ENCODE data around the gene TMOD2. TPM values are rescaled to one million over a fixed set of nuclear protein-coding genes. Genes with fewer than 3 reads are reported as not detected.

Gene TMOD2
- polyA plus RNA-seq, 3 donors = 5.8 to 12.7 (median 6.2) TPM

DNA sequence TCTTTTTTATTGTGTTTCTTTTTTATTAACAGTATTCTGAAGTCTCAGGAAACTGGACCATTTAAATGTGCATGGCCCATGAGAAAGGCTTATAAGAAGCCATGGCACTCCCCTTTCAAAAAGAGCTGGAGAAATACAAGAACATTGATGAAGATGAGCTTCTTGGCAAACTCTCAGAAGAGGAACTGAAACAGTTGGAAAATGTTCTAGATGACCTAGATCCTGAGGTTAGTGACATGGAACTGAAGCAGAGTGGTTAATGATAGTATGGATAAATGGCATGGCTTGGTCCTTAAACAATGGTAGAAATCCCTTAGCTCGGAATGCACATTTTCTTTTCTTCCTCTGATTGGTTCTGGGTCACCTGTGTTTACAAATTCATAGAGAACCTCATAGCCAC, 14.9 kb downstream of the TMOD2 start:
- H3K4me3 Mint-ChIP-seq = no peak overlapping the region
- Histone ChIP-seq H3K4me1 (ENCODE audit: control insufficient read depth in 1 of 2, insufficient read depth in 2 of 2, low read length in 2 of 2) (peaks cover 17 to 23% of the 10 kb centered on the region in 2 donors), H3K79me2 (ENCODE audit: insufficient read depth, low read length) (peaks cover 19% of the 10 kb centered on the region), H3K9ac (ENCODE audit: insufficient read depth, low read length, poor library complexity, severe bottlenecking) (no peak overlapping the region), H3K36me3 (replicated peaks in 1 of 2; ENCODE audit: control insufficient read depth in 1 of 2, insufficient read depth in 2 of 2, low read length in 2 of 2) (peaks cover 19 to 36% of the 10 kb centered on the region in 2 donors), H3K9me3 (replicated peaks in 1 of 2; ENCODE audit: control insufficient read depth in 1 of 2, insufficient read depth in 1 of 2, low read length in 2 of 2) (no peaks in the 10 kb centered on the region), H3K4me2 (replicated peaks; ENCODE audit: extremely low read depth, low read length, poor library complexity, severe bottlenecking) (no peak overlapping the region), H3K4me3 (replicated peaks in 1 of 3; ENCODE audit: low read depth in 2 of 3, low read length in 3 of 3) (no peak overlapping the region), H3K27ac (ENCODE audit: low read depth in 1 of 2, low read length in 2 of 2) (no peak overlapping the region), H4K20me1 (ENCODE audit: insufficient read depth, low read length) (peaks cover 57% of the 10 kb centered on the region), H2AFZ (ENCODE audit: insufficient read depth, low read depth, low read length, poor library complexity, severe bottlenecking) (no peak overlapping the region), H3K27me3 (ENCODE audit: control insufficient read depth in 2 of 2, insufficient read depth in 2 of 2, low read length in 2 of 2) (no peaks in the 10 kb centered on the region)
- intact Hi-C loops (cut with micrococcal nuclease) = loop anchor here in 1 of 2 donors (10.0 kb wide), 1 partner anchor 52 kb away; no protein-coding TSS in a partner anchor
- TF ChIP-seq, protein P1, sequence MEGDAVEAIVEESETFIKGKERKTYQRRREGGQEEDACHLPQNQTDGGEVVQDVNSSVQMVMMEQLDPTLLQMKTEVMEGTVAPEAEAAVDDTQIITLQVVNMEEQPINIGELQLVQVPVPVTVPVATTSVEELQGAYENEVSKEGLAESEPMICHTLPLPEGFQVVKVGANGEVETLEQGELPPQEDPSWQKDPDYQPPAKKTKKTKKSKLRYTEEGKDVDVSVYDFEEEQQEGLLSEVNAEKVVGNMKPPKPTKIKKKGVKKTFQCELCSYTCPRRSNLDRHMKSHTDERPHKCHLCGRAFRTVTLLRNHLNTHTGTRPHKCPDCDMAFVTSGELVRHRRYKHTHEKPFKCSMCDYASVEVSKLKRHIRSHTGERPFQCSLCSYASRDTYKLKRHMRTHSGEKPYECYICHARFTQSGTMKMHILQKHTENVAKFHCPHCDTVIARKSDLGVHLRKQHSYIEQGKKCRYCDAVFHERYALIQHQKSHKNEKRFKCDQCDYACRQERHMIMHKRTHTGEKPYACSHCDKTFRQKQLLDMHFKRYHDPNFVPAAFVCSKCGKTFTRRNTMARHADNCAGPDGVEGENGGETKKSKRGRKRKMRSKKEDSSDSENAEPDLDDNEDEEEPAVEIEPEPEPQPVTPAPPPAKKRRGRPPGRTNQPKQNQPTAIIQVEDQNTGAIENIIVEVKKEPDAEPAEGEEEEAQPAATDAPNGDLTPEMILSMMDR (IDR thresholded peaks at IDR 0.05) = no peak
- H3K4me1 Mint-ChIP-seq = peaks cover 22% of the 10 kb centered on the region
- no peak overlapping the region for H3K27ac Mint-ChIP-seq
- peaks cover 0 to 2% (median 0%) of the 10 kb centered on the region in 7 donors for H3K9me3 Mint-ChIP-seq
- WGBS (ENCODE audit: insufficient coverage) = no CpG with 5 or more reads among the region's 1 CpG
- peak in 2 of 3 donors; percentile 12 to 13 for DNase-seq
- H3K27me3 Mint-ChIP-seq (ENCODE audit: low read depth in 3 of 3) = no peaks in the 10 kb centered on the region
- peaks cover 41 to 42% of the 10 kb centered on the region in 2 donors for H3K36me3 Mint-ChIP-seq

DNA sequence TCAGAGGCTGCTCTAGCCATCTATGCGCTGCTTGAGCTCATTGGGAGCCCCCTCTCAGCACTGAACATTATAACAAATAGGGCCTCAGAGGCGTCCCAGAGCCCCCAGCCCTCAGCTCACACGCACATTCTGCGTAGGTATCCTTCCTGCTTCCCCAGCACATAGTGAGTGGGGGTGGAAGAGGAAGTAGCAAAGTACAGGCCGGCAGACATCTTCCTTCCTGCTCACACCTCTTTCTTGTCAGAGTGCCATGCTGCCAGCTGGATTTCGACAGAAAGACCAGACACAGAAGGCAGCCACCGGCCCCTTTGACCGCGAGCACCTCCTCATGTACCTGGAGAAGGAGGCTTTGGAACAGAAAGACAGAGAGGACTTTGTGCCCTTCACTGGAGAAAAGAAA, 16.6 kb downstream of the TMOD2 start:
- H3K27ac ChIP-seq (ENCODE audit: low read depth in 1 of 2, low read length in 2 of 2) = peak overlapping the region in 1 of 2 donors; percentile 51
- Mint-ChIP-seq H3K36me3 (peaks cover 58 to 59% of the 10 kb centered on the region in 2 donors), H3K9me3 (peaks cover 0 to 2% (median 0%) of the 10 kb centered on the region in 7 donors), H3K4me3 (peak overlapping the region in 1 of 2 donors; percentile 22), H3K27me3 (ENCODE audit: low read depth in 3 of 3) (no peaks in the 10 kb centered on the region), H3K4me1 (peaks cover 22% of the 10 kb centered on the region), H3K27ac (peak overlapping the region in 4 of 7 donors; percentile 75 to 81 (median 78))
- H4K20me1 ChIP-seq (ENCODE audit: insufficient read depth, low read length) = peaks cover 55% of the 10 kb centered on the region
- intact Hi-C loops (cut with micrococcal nuclease) = loop anchor here in 1 of 2 donors (10.0 kb wide), 1 partner anchor 53 kb away; no protein-coding TSS in a partner anchor
- H3K9me3 ChIP-seq (replicated peaks in 1 of 2; ENCODE audit: control insufficient read depth in 1 of 2, insufficient read depth in 1 of 2, low read length in 2 of 2) = no peaks in the 10 kb centered on the region
- H2AFZ ChIP-seq (ENCODE audit: insufficient read depth, low read depth, low read length, poor library complexity, severe bottlenecking) = peak overlapping the region; percentile 15
- no peaks in the 10 kb centered on the region for H3K27me3 ChIP-seq (ENCODE audit: control insufficient read depth in 2 of 2, insufficient read depth in 2 of 2, low read length in 2 of 2)
- H3K9ac ChIP-seq (ENCODE audit: insufficient read depth, low read length, poor library complexity, severe bottlenecking) = no peak overlapping the region
- H3K36me3 ChIP-seq (replicated peaks in 1 of 2; ENCODE audit: control insufficient read depth in 1 of 2, insufficient read depth in 2 of 2, low read length in 2 of 2) = peaks cover 28 to 53% of the 10 kb centered on the region in 2 donors
- H3K4me1 ChIP-seq (ENCODE audit: control insufficient read depth in 1 of 2, insufficient read depth in 2 of 2, low read length in 2 of 2) = peaks cover 17 to 23% of the 10 kb centered on the region in 2 donors
- 13% methylated on average over 4 of the region's 9 CpGs for WGBS (ENCODE audit: insufficient coverage)
- peak overlapping the region in 1 of 3 experiments; percentile 20 for H3K4me3 ChIP-seq (replicated peaks in 1 of 3; ENCODE audit: low read depth in 2 of 3, low read length in 3 of 3)
- peak; percentile 24 to 57 (median 50) for DNase-seq
- peak overlapping the region; percentile 16 for H3K4me2 ChIP-seq (replicated peaks; ENCODE audit: extremely low read depth, low read length, poor library complexity, severe bottlenecking)
- TF ChIP-seq, protein P1 (IDR thresholded peaks at IDR 0.05) = no peak
- H3K79me2 ChIP-seq (ENCODE audit: insufficient read depth, low read length) = peaks cover 6% of the 10 kb centered on the region

Measured in CD14-positive monocyte (primary cell).